ENCODE results near the gene MCU. TPM values are rescaled to one million over a fixed set of nuclear protein-coding genes. Genes with fewer than 3 reads are reported as not detected.
"Not testable (repeated sequence)": the region's sequence is repeated elsewhere in the genome, so short reads cannot be mapped to it uniquely, and the experiment has no call there.

The MCU gene
- total RNA-seq, 1 donor = 42.7 TPM

DNA sequence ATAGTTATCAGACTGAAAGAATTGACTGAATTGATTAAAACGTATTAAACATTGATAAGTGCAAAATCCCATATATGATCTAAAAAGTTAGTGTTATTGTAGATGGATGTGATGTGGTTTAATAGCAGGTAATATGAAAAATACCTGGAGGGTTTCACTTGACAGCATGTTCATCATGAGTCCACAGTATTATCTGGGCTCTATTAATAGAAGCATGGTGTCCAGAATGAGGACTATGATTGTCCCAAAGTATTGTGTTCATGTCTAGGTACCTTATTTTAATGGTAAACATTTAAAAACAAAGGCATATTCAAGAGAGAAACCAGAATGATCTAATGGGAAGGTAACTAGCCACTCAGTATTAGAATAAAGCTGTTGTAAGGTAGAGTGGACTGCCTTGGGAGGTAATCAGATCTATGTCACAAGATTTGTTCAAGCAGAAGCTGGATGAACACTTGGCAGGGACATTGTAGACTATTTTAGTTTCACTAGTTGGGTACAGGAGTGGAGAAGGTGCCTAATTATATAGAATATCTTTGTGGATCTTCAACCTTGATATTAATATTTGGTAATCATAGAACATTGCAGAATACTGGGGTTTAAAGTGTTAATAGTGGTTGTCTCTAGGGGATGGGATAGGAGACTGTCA is 43.5 kb downstream of the MCU start:
- Histone ChIP-seq H3K9me3 (ENCODE audit: low read depth, low read length) (no peaks in the 10 kb centered on the region), H3K27ac (ENCODE audit: low read depth, low read length) (peak overlapping the region; percentile 11), H3K4me3 (ENCODE audit: insufficient read depth, low read length) (no peak overlapping the region), H3K4me1 (ENCODE audit: insufficient read depth, low read length) (peaks cover 27% of the 10 kb centered on the region), H3K27me3 (ENCODE audit: insufficient read depth, low read length) (no peaks in the 10 kb centered on the region), H3K36me3 (ENCODE audit: insufficient read depth, low read length) (no peaks in the 10 kb centered on the region), H2AFZ (ENCODE audit: low read length) (no peak overlapping the region), H4K20me1 (ENCODE audit: insufficient read depth, low read length) (peaks cover 6% of the 10 kb centered on the region), H3K4me2 (ENCODE audit: insufficient read depth, low read length) (no peak overlapping the region), H3K79me2 (ENCODE audit: insufficient read depth, low read length) (peaks cover 72% of the 10 kb centered on the region)
- TF ChIP-seq, protein P1, sequence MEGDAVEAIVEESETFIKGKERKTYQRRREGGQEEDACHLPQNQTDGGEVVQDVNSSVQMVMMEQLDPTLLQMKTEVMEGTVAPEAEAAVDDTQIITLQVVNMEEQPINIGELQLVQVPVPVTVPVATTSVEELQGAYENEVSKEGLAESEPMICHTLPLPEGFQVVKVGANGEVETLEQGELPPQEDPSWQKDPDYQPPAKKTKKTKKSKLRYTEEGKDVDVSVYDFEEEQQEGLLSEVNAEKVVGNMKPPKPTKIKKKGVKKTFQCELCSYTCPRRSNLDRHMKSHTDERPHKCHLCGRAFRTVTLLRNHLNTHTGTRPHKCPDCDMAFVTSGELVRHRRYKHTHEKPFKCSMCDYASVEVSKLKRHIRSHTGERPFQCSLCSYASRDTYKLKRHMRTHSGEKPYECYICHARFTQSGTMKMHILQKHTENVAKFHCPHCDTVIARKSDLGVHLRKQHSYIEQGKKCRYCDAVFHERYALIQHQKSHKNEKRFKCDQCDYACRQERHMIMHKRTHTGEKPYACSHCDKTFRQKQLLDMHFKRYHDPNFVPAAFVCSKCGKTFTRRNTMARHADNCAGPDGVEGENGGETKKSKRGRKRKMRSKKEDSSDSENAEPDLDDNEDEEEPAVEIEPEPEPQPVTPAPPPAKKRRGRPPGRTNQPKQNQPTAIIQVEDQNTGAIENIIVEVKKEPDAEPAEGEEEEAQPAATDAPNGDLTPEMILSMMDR (IDR thresholded peaks at IDR 0.05; ENCODE audit: extremely low read depth, low read depth, low read length) = no peak
- DNase-seq (ENCODE audit: insufficient read length, low spot score, missing footprints) = no peak

DNA sequence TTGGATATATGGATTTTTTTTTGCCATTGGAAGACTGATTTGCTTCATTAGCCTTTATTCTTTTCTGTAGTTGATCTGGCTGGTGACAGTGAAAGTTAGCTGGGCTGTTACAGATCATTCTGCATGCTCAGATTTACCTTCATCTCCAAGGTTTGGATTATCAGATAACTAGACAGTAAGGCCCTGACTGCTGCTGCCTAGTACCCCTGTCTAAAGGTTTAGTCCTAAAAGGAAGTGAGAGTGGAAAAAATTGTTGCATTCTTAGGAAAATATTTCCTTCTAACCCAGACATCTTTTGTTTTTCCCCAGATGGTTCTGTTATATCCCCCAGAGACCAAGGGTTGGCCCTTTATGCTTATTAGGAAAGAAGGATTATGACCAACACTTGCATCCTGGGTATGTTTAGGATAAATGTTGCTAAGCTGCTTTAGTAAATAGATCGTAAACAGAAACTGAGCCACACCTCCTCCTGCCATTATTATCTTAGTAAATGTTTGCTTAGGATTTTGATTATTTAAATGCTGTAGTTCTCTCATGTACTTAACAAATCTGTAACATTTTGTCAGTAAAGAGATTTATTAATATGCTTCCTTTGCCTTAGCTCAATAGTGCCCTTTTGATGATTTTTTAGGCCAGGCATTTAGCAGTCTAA is 44.4 kb downstream of the MCU start:
- no peak overlapping the region for H2AFZ ChIP-seq (ENCODE audit: low read length)
- H3K4me3 ChIP-seq (ENCODE audit: insufficient read depth, low read length) = no peak overlapping the region
- H3K27me3 ChIP-seq (ENCODE audit: insufficient read depth, low read length) = no peaks in the 10 kb centered on the region
- peaks cover 73% of the 10 kb centered on the region for H3K79me2 ChIP-seq (ENCODE audit: insufficient read depth, low read length)
- H3K9me3 ChIP-seq (ENCODE audit: low read depth, low read length) = no peaks in the 10 kb centered on the region
- no peaks in the 10 kb centered on the region for H3K36me3 ChIP-seq (ENCODE audit: insufficient read depth, low read length)
- peak; percentile 83 for DNase-seq (ENCODE audit: insufficient read length, low spot score, missing footprints)
- H3K27ac ChIP-seq (ENCODE audit: low read depth, low read length) = peak overlapping the region; percentile 74
- peak overlapping the region; percentile 38 for H3K4me2 ChIP-seq (ENCODE audit: insufficient read depth, low read length)
- H4K20me1 ChIP-seq (ENCODE audit: insufficient read depth, low read length) = peaks cover 6% of the 10 kb centered on the region
- TF ChIP-seq, protein P1 (IDR thresholded peaks at IDR 0.05; ENCODE audit: extremely low read depth, low read depth, low read length) = no peak
- H3K4me1 ChIP-seq (ENCODE audit: insufficient read depth, low read length) = peaks cover 30% of the 10 kb centered on the region

DNA sequence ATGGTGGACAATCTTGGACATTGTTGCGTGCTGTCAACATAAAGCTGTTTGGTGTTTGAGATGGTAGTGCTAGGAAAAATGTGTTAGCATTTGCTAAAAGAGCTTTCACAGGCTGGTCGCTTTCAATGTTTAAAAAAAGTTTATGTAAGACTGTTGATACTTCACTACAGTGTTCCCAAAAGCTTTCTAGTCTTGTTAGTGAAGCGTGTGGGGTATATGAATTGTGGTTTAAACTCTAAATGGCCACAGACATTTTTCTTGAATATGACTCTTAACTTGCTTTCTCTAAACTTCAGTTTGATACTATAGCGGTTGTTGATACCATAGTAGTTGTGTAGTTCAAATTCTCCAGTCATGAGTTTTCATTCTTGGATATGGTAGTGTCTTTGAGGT is 44.9 kb downstream of the MCU start:
- peak overlapping the region; percentile 74 for H3K27ac ChIP-seq (ENCODE audit: low read depth, low read length)
- H3K4me1 ChIP-seq (ENCODE audit: insufficient read depth, low read length) = peaks cover 32% of the 10 kb centered on the region
- H2AFZ ChIP-seq (ENCODE audit: low read length) = no peak overlapping the region
- DNase-seq (ENCODE audit: insufficient read length, low spot score, missing footprints) = peak; percentile 76
- H3K9me3 ChIP-seq (ENCODE audit: low read depth, low read length) = no peaks in the 10 kb centered on the region
- H3K4me2 ChIP-seq (ENCODE audit: insufficient read depth, low read length) = peak overlapping the region; percentile 38
- peaks cover 8% of the 10 kb centered on the region for H4K20me1 ChIP-seq (ENCODE audit: insufficient read depth, low read length)
- no peak overlapping the region for H3K4me3 ChIP-seq (ENCODE audit: insufficient read depth, low read length)
- H3K27me3 ChIP-seq (ENCODE audit: insufficient read depth, low read length) = no peaks in the 10 kb centered on the region
- no peaks in the 10 kb centered on the region for H3K36me3 ChIP-seq (ENCODE audit: insufficient read depth, low read length)
- peaks cover 71% of the 10 kb centered on the region for H3K79me2 ChIP-seq (ENCODE audit: insufficient read depth, low read length)
- TF ChIP-seq, protein P1 (IDR thresholded peaks at IDR 0.05; ENCODE audit: extremely low read depth, low read depth, low read length) = no peak

DNA sequence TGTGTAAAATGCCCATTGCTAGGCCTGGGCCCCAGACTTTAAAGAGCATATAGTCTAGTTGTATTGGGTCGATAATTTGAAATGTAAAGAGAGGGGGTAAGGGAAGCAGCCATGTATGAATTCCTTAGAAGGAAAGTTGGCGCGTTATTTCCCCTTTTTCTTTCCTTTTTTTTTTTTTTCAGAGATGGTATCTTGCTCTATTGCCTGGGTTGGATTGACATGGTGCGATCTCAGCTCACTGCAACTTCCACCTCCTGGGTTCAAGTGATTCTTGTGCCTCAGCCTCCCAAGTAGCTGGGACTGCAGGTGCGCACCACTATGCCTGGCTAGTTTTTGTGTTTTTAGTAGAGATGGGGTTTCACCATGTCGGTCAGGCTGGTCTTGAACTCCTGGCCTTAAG is 45.4 kb downstream of the MCU start:
- peaks cover 32% of the 10 kb centered on the region for H3K4me1 ChIP-seq (ENCODE audit: insufficient read depth, low read length)
- not testable (repeated sequence) for H3K4me2 ChIP-seq (ENCODE audit: insufficient read depth, low read length)
- H3K27ac ChIP-seq (ENCODE audit: low read depth, low read length) = peak overlapping the region; percentile 74

More for the DNA sequence above, 45.4 kb downstream of the MCU start:
- not testable (repeated sequence) for H3K27me3 ChIP-seq (ENCODE audit: insufficient read depth, low read length); H2AFZ ChIP-seq (ENCODE audit: low read length); H3K9me3 ChIP-seq (ENCODE audit: low read depth, low read length); H3K36me3 ChIP-seq (ENCODE audit: insufficient read depth, low read length); H3K4me3 ChIP-seq (ENCODE audit: insufficient read depth, low read length); DNase-seq (ENCODE audit: insufficient read length, low spot score, missing footprints)
- Histone ChIP-seq H3K79me2 (ENCODE audit: insufficient read depth, low read length) (peaks cover 72% of the 10 kb centered on the region), H4K20me1 (ENCODE audit: insufficient read depth, low read length) (peaks cover 11% of the 10 kb centered on the region)

Measured in osteoblast (primary cell).